ENCODE results near the gene HOXC6.

HOXC6 gene

GRCh38 chr12:54007538-54008259 lies 20.5 kb upstream of the HOXC6 start:
- TF ChIP-seq CTCF (IDR thresholded peaks at IDR 0.05; ENCODE audit: low read depth, low read length, missing control alignments): no peak
- H3K4me3 ChIP-seq (ENCODE audit: low read depth, low read length): no peak overlapping the region
- no peak for DNase-seq (ENCODE audit: low read depth)
- in situ Hi-C loops (cut with HindIII; ENCODE audit: low sequenced_read_pairs): no loop called here

GRCh38 chr12:54008260-54008552 lies 20.0 kb upstream of the HOXC6 start:
- no peak for TF ChIP-seq CTCF (IDR thresholded peaks at IDR 0.05; ENCODE audit: low read depth, low read length, missing control alignments)
- DNase-seq (ENCODE audit: low read depth): no peak
- H3K4me3 ChIP-seq (ENCODE audit: low read depth, low read length): no peak overlapping the region
- in situ Hi-C loops (cut with HindIII; ENCODE audit: low sequenced_read_pairs): no loop called here

GRCh38 chr12:54009171-54010052 lies 18.8 kb upstream of the HOXC6 start:
- no peak for TF ChIP-seq CTCF (IDR thresholded peaks at IDR 0.05; ENCODE audit: low read depth, low read length, missing control alignments)
- H3K4me3 ChIP-seq (ENCODE audit: low read depth, low read length): no peak overlapping the region
- in situ Hi-C loops (cut with HindIII; ENCODE audit: low sequenced_read_pairs): no loop called here
- no peak for DNase-seq (ENCODE audit: low read depth)

GRCh38 chr12:54010053-54010971 lies 17.9 kb upstream of the HOXC6 start:
- no peak for TF ChIP-seq CTCF (IDR thresholded peaks at IDR 0.05; ENCODE audit: low read depth, low read length, missing control alignments)
- DNase-seq (ENCODE audit: low read depth): no peak
- H3K4me3 ChIP-seq (ENCODE audit: low read depth, low read length): no peak overlapping the region
- in situ Hi-C loops (cut with HindIII; ENCODE audit: low sequenced_read_pairs): no loop called here

GRCh38 chr12:54010972-54011664 lies 17.1 kb upstream of the HOXC6 start:
- TF ChIP-seq CTCF (IDR thresholded peaks at IDR 0.05; ENCODE audit: low read depth, low read length, missing control alignments): no peak
- in situ Hi-C loops (cut with HindIII; ENCODE audit: low sequenced_read_pairs): no loop called here
- H3K4me3 ChIP-seq (ENCODE audit: low read depth, low read length): no peak overlapping the region
- DNase-seq (ENCODE audit: low read depth): no peak

Measured in astrocyte of the cerebellum (primary cell).